SK-N-DZ (cell line): ENCODE measurements around the gene FTO.

Experiments
- DNase-seq: peaks from one replicate; pipeline ENCODE4 v3.0.0-alpha.2; 2015; ENCODE audit warnings: low spot score

The FTO gene

GRCh38 chr16:54050459-54051210 lies 346.7 kb downstream of the FTO start:
- DNase-seq: no peak

- DNase-seq: no peak
Observed at GRCh38 chr16:54051821-54052220, 347.9 kb downstream of the FTO start.

GRCh38 chr16:54052271-54052670 lies 348.3 kb downstream of the FTO start:
- no peak for DNase-seq

- DNase-seq: no peak
Observed at GRCh38 chr16:54053891-54054820, 350.2 kb downstream of the FTO start.

GRCh38 chr16:54055191-54055590 lies 351.2 kb downstream of the FTO start:
- DNase-seq: no peak

GRCh38 chr16:54055864-54056263 lies 351.9 kb downstream of the FTO start:
- no peak for DNase-seq

- DNase-seq: no peak
Observed at GRCh38 chr16:54056921-54057320, 353.0 kb downstream of the FTO start.

GRCh38 chr16:54059319-54059718 lies 355.4 kb downstream of the FTO start:
- peak; percentile 92 for DNase-seq

GRCh38 chr16:54060599-54061421 lies 356.9 kb downstream of the FTO start:
- peak; percentile 96 for DNase-seq

GRCh38 chr16:54061454-54061853 lies 357.5 kb downstream of the FTO start:
- no peak for DNase-seq

GRCh38 chr16:54062361-54063278 lies 358.7 kb downstream of the FTO start:
- DNase-seq: peak; percentile 48

- DNase-seq: no peak
Observed at GRCh38 chr16:54063279-54063773, 359.4 kb downstream of the FTO start.

- no peak for DNase-seq
Observed at GRCh38 chr16:54066451-54067105, 362.6 kb downstream of the FTO start.

- DNase-seq: no peak
Observed at GRCh38 chr16:54067322-54068065, 363.5 kb downstream of the FTO start.

- DNase-seq: no peak
Observed at GRCh38 chr16:54068212-54068611, 364.3 kb downstream of the FTO start.

- DNase-seq: no peak
Observed at GRCh38 chr16:54069601-54070239, 365.8 kb downstream of the FTO start.

GRCh38 chr16:54070789-54071343 lies 366.9 kb downstream of the FTO start:
- no peak for DNase-seq

GRCh38 chr16:54071514-54071913 lies 367.6 kb downstream of the FTO start:
- DNase-seq: no peak
